GM12865 (cell line): ENCODE measurements around the gene KBTBD12.
"Not testable (repeated sequence)": the region's sequence is repeated elsewhere in the genome, so short reads cannot be mapped to it uniquely, and the experiment has no call there.

Experiments used
- DNase-seq: peaks from one replicate; pipeline ENCODE4 v3.0.0; 2010; ENCODE audit warnings: low read depth
- H3K4me3 ChIP-seq: 2 replicates; pipeline ENCODE4 v1.5.1; 2011; ENCODE audit warnings: mild to moderate bottlenecking, low read depth, low read length, control low read depth
- CTCF ChIP-seq: IDR thresholded peaks from 2 replicates; pipeline ENCODE4 v1.5.1; 2011; ENCODE audit warnings: low read length, control low read depth, low read depth, inconsistent platforms; ENCODE audit not compliant: insufficient read depth; ENCODE audit errors: missing control alignments

KBTBD12 gene

GRCh38 chr3:127889976-127890650 is 24.9 kb upstream of the KBTBD12 start:
- H3K4me3 ChIP-seq, result no peak overlapping the region
- TF ChIP-seq CTCF, result no peak
- DNase-seq, result peak; percentile 9

DNA sequence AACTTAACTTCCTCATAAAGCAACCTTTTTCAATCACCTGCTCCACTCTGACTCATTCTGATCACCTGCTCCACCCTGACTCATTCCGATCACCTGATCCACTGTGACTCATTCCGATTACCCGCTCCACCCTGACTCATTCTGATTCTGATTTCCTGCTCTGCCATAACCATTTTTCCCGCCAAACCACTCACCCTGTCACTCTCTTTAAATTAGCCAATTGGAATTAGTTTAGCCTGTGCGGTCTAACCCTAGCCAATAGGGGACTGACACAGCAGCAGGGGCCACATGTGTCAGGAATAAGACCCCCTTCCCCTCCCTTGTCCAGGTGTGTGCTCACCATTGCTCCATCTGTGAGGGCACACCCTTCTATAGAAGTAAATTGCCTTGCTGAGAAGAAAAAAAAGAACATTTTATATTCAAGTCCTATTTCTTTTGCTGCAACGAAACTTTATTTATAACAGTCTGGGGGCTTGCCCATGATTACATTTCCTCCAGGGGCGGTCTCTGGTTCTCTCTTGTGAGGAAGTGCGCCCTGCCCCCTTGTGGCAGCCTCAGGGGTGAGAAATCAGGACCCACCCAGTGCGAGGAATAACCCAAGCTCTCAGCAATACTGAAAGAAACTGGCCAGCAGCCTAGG is 24.3 kb upstream of the KBTBD12 start:
- peak; percentile 75 for DNase-seq
- not testable (repeated sequence) for H3K4me3 ChIP-seq

- no peak for TF ChIP-seq CTCF
- DNase-seq, result no peak
- H3K4me3 ChIP-seq, result no peak overlapping the region
Measured at GRCh38 chr3:127894481-127894880, 20.6 kb upstream of the KBTBD12 start.

GRCh38 chr3:127899200-127899599 is 15.8 kb upstream of the KBTBD12 start:
- no peak for TF ChIP-seq CTCF
- no peak for DNase-seq
- no peak overlapping the region for H3K4me3 ChIP-seq

DNA sequence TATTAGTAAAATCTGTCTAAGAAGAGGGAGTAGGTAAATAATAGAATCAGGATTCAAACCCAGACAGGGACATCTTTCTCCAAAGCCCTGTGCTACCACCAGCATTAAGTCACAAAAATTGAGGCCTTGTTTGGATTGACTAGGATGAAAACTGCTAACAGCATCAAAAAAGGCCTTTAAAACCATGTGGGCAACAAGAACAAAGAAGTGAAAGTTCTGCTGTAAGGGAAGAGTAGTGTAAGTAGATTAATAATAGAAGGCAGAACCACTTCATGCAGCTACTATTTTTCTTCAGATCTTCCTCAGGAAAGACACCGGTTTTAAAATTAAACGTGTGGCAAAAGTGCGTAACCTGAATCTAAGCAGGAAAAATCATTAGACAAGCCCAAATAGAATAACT is 15.3 kb upstream of the KBTBD12 start:
- no peak overlapping the region for H3K4me3 ChIP-seq
- TF ChIP-seq CTCF, result no peak
- DNase-seq, result no peak

DNA sequence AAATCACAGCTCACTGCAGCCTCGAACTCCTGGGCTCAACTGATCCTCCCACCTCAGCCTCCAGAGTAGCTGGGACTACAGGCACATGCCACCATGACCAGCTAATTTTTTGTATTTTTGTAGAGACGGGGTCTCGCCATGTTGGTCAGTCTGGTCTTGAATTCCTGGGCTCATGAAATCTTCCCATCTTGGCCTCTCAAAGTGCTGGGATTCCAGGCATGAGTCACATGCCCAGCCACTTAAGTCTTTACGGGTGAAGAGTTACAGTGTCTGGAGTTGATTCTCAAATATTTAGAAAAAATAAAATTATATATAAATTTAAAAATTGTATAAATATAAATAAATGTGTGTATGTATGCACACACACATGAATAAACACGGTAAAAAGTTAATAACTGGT is 14.5 kb upstream of the KBTBD12 start:
- no peak for TF ChIP-seq CTCF
- no peak overlapping the region for H3K4me3 ChIP-seq
- DNase-seq, result no peak

DNA sequence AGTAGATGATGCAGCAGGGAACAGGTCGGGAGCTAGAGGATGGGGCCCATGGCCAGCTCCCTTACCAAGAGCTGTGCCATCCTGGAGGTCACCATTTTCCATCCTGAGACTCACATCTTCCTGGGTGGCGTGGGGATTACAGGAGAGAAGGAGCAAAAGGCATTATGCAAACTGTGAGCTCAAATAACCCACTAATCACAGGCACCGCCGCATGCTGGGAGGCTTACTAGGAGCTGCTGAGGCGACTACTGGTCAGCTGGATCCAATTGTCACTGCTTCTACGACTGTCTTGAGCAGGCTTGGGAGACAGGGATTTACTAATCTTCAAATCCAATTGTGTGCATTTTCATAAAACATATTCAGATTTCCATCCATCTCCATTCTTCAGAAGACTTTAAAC is 12.5 kb upstream of the KBTBD12 start:
- no peak for DNase-seq
- no peak for TF ChIP-seq CTCF
- H3K4me3 ChIP-seq, result no peak overlapping the region
